PC-9 (cell line): ENCODE data around the gene DIAPH3.

ENCODE experiments used
- CTCF ChIP-seq: fragments of 200-600 bp; sonication (generic); conservative IDR thresholded peaks from 2 replicates; pipeline ENCODE4 v1.6.1; 2017; ENCODE audit warnings: mixed run types, antibody characterized with exemption, mild to moderate bottlenecking, moderate library complexity
- EZH2 ChIP-seq: fragments of 200-600 bp; sonication (generic); IDR thresholded peaks from 2 replicates; pipeline ENCODE4 v1.8.0; 2017; ENCODE audit warnings: antibody characterized with exemption, low read depth

GRCh38 chr13:59776924-59777690 is 386.6 kb downstream of the DIAPH3 start:
- TF ChIP-seq CTCF (no peak), EZH2 (no peak)
